ENCODE measurements around the gene MYLK.

MYLK gene

GRCh38 chr3:123657568-123657967 is 226.6 kb downstream of the MYLK start:
- no peak for DNase-seq

- DNase-seq: no peak
These were observed 227.0 kb downstream of the MYLK start for GRCh38 chr3:123657111-123657510.

GRCh38 chr3:123656691-123657090 is 227.4 kb downstream of the MYLK start:
- peak; percentile 27 for DNase-seq

- DNase-seq: no peak
These were observed 227.9 kb downstream of the MYLK start for GRCh38 chr3:123656274-123656673.

GRCh38 chr3:123655400-123655799 is 228.7 kb downstream of the MYLK start:
- DNase-seq: no peak

- no peak for DNase-seq
These were observed 230.9 kb downstream of the MYLK start for GRCh38 chr3:123653221-123653682.

- DNase-seq: peak; percentile 68
These were observed 231.7 kb downstream of the MYLK start for GRCh38 chr3:123652342-123652984.

GRCh38 chr3:123651449-123652341 is 232.4 kb downstream of the MYLK start:
- DNase-seq: no peak

GRCh38 chr3:123650101-123650500 is 234.0 kb downstream of the MYLK start:
- no peak for DNase-seq

GRCh38 chr3:123648696-123649405 is 235.3 kb downstream of the MYLK start:
- DNase-seq: no peak

- no peak for DNase-seq
These were observed 239.8 kb downstream of the MYLK start for GRCh38 chr3:123644358-123644757.

- DNase-seq: no peak
These were observed 241.2 kb downstream of the MYLK start for GRCh38 chr3:123642957-123643330.

- peak; percentile 82 for DNase-seq
These were observed 241.8 kb downstream of the MYLK start for GRCh38 chr3:123642182-123642956.

GRCh38 chr3:123641505-123641904 is 242.6 kb downstream of the MYLK start:
- no peak for DNase-seq

- DNase-seq: no peak
These were observed 243.2 kb downstream of the MYLK start for GRCh38 chr3:123640740-123641462.

GRCh38 chr3:123640311-123640710 is 243.8 kb downstream of the MYLK start:
- DNase-seq: no peak

GRCh38 chr3:123638936-123639689 is 245.0 kb downstream of the MYLK start:
- no peak for DNase-seq

- no peak for DNase-seq
These were observed 246.3 kb downstream of the MYLK start for GRCh38 chr3:123637841-123638240.

GRCh38 chr3:123637131-123637530 is 247.0 kb downstream of the MYLK start:
- no peak for DNase-seq

- DNase-seq: no peak
These were observed 247.7 kb downstream of the MYLK start for GRCh38 chr3:123636431-123636841.

GRCh38 chr3:123635717-123636116 is 248.4 kb downstream of the MYLK start:
- no peak for DNase-seq

All from stimulated activated CD8-positive, alpha-beta memory T cell treated with anti-CD3 and anti-CD28 coated beads, Interleukin-4, amount 100 ng/mL, for 48 hours (primary cell).